BJ (cell line): ENCODE results near the gene HOXD10. TPM values are rescaled to one million over a fixed set of nuclear protein-coding genes. Genes with fewer than 3 reads are reported as not detected.

Source experiments
- CTCF ChIA-PET: fragments of 350-600 bp; formaldehyde crosslinking; extraction: SDS; loops from one replicate; lab custom pipeline; 2021; ENCODE audit warnings: antibody characterized with exemption, inconsistent platforms; lab: Yijun Ruan, JAX
- POLR2A ChIA-PET: fragments of 300-600 bp; sonication (Branson Sonifier 250); formaldehyde crosslinking; extraction: SDS; loops from one replicate; lab custom pipeline; 2021; ENCODE audit warnings: antibody characterized with exemption; lab: Charles Lee
- DNase-seq: peaks from one replicate; pipeline ENCODE4 v3.0.0-alpha.2; 2011; ENCODE audit warnings: low read depth
- H3K27me3 ChIP-seq: 2 replicates; pipeline ENCODE4 v1.6.0; 2011; ENCODE audit warnings: low read length; ENCODE audit not compliant: control insufficient read depth, insufficient read depth
- H3K36me3 ChIP-seq: 2 replicates; pipeline ENCODE4 v1.5.1; 2011; ENCODE audit warnings: low read length; ENCODE audit not compliant: control insufficient read depth, insufficient read depth
- H3K4me3 ChIP-seq: 2 replicates; pipeline ENCODE4 v1.5.1; 2011; ENCODE audit warnings: low read depth, mild to moderate bottlenecking, control low read depth, low read length
- CTCF ChIP-seq: IDR thresholded peaks from 2 replicates; pipeline ENCODE4 v1.5.1; 2011; ENCODE audit warnings: low read depth, mild to moderate bottlenecking, control low read depth, inconsistent platforms, low read length, moderate library complexity; ENCODE audit not compliant: insufficient read depth
- polyA plus RNA-seq: library from polyadenylated mRNA; depleted of rRNA; stranded (reverse); fragments of >200 nt; gene quantifications from 2 replicates; pipeline ENCODE4 v1.2.3, GENCODE V29; 2011

Gene HOXD10
- polyA plus RNA-seq, 1 experiment: 11.0 TPM

GRCh38 chr2:176096986-176097819 is 19.4 kb upstream of the HOXD10 start:
- Histone ChIP-seq H3K36me3 (no peaks in the 10 kb centered on the region), H3K27me3 (peaks cover 27% of the 10 kb centered on the region), H3K4me3 (peak overlapping the region; percentile 52)
- no peak for DNase-seq
- CTCF ChIA-PET: interaction anchor here (0.7 to 4.6 kb wide), 30 partner anchors 8 to 1400 kb away, joined by 3 to 48 read pairs (median 4); partner anchors contain the start of genes EVX2 and HOXD9
- peak; percentile 94 for TF ChIP-seq CTCF
- POLR2A ChIA-PET: no interaction called here

- no peak for DNase-seq
- no peak for TF ChIP-seq CTCF
- Histone ChIP-seq H3K27me3 (peaks cover 27% of the 10 kb centered on the region), H3K36me3 (no peaks in the 10 kb centered on the region), H3K4me3 (peak overlapping the region; percentile 52)
- POLR2A ChIA-PET: no interaction called here
- CTCF ChIA-PET: interaction anchor here (0.7 to 4.6 kb wide), 24 partner anchors 9 to 1401 kb away, joined by 3 to 48 read pairs (median 4); partner anchors contain the start of gene EVX2
Observed at GRCh38 chr2:176097820-176098365, 18.7 kb upstream of the HOXD10 start.

GRCh38 chr2:176098366-176099158 is 18.0 kb upstream of the HOXD10 start:
- H3K36me3 ChIP-seq: no peaks in the 10 kb centered on the region
- TF ChIP-seq CTCF: no peak
- CTCF ChIA-PET: interaction anchor here (0.8 to 4.6 kb wide), 15 partner anchors 10 to 1402 kb away, joined by 3 to 48 read pairs (median 4); partner anchors contain the start of gene EVX2
- no peak for DNase-seq
- H3K4me3 ChIP-seq: peak overlapping the region; percentile 52
- POLR2A ChIA-PET: no interaction called here
- peaks cover 22% of the 10 kb centered on the region for H3K27me3 ChIP-seq

- no peak for TF ChIP-seq CTCF
- Histone ChIP-seq H3K4me3 (no peak overlapping the region), H3K36me3 (no peaks in the 10 kb centered on the region), H3K27me3 (peaks cover 20% of the 10 kb centered on the region)
- no peak for DNase-seq
- ChIA-PET POLR2A (no interaction called here), CTCF (interaction anchor here (4.6 kb wide), 2 partner anchors 733 to 848 kb away, joined by 39 to 43 read pairs; no protein-coding TSS in a partner anchor)
Observed at GRCh38 chr2:176099159-176099727, 17.3 kb upstream of the HOXD10 start.
